ENCODE data around the gene EGLN3. TPM values are rescaled to one million over a fixed set of nuclear protein-coding genes. Genes with fewer than 3 reads are reported as not detected.

EGLN3 gene
- total and polyA plus RNA-seq, 2 of the 13 experiments (the other 11 are each of a cell fraction or from before 2014, with no cell fraction given): 0.18 to 27.3 TPM

- peak; percentile 65; the same call in 1 of the 2 replicates for TF ChIP-seq RARA (CRISPR knock-in tag; IDR thresholded peaks at IDR 0.05)
- no peak for TF ChIP-seq SNAPC5 (CRISPR knock-in tag; IDR thresholded peaks at IDR 0.05; ENCODE audit: borderline replicate concordance)
- no peak for TF ChIP-seq TBX2 (CRISPR knock-in tag; IDR thresholded peaks at IDR 0.05; ENCODE audit: borderline replicate concordance)
- peak; percentile 79 for TF ChIP-seq FOXA3 (CRISPR knock-in tag; IDR thresholded peaks at IDR 0.05)
- TF ChIP-seq FUBP1 (CRISPR knock-in tag; IDR thresholded peaks at IDR 0.05; ENCODE audit: borderline replicate concordance): no peak
- peak; percentile 85; the same call in 1 of the 2 replicates for TF ChIP-seq NFIC (IDR thresholded peaks at IDR 0.05; ENCODE audit: low read length)
- no peak; the same call in 1 of the 2 replicates for TF ChIP-seq FOXO1 (CRISPR knock-in tag; IDR thresholded peaks at IDR 0.05)
- no peak for TF ChIP-seq PRDM10 (CRISPR knock-in tag; IDR thresholded peaks at IDR 0.05; ENCODE audit: low read depth)
- TF ChIP-seq ZSCAN29 (CRISPR knock-in tag; conservative IDR thresholded peaks at IDR 0.05): no peak
- TF ChIP-seq HMGXB3 (CRISPR knock-in tag; IDR thresholded peaks at IDR 0.05; ENCODE audit: borderline replicate concordance): no peak
- TF ChIP-seq ZFY (CRISPR knock-in tag; IDR thresholded peaks at IDR 0.05): no peak
- no peak for TF ChIP-seq UBTF (CRISPR knock-in tag; IDR thresholded peaks at IDR 0.05)
- TF ChIP-seq HMG20A (CRISPR knock-in tag; IDR thresholded peaks at IDR 0.05; ENCODE audit: borderline replicate concordance): peak; percentile 43; the same call in 1 of the 2 replicates
- TF ChIP-seq MIXL1 (CRISPR knock-in tag; IDR thresholded peaks at IDR 0.05): 0 out of 2 replicates have a peak, but pooled peaks have one; percentile 54
Observed at GRCh38 chr14:33906968-33907367, 43.9 kb downstream of the EGLN3 start (continued).
